ENCODE measurements around the gene DPP7.
A peak's percentile ranks its signal among the peaks of the same experiment; 100 is the strongest.

The DPP7 gene

GRCh38 chr9:137156567-137157375 is 42.2 kb upstream of the DPP7 start:
- H3K27me3 Mint-ChIP-seq (ENCODE audit: low read depth, poor library complexity): peaks cover 75% of the 10 kb centered on the region
- no peak overlapping the region for H3K27ac Mint-ChIP-seq
- peaks cover 6% of the 10 kb centered on the region for H3K9me3 Mint-ChIP-seq
- H3K36me3 Mint-ChIP-seq (ENCODE audit: low read depth): no peaks in the 10 kb centered on the region
- TF ChIP-seq, protein P1, sequence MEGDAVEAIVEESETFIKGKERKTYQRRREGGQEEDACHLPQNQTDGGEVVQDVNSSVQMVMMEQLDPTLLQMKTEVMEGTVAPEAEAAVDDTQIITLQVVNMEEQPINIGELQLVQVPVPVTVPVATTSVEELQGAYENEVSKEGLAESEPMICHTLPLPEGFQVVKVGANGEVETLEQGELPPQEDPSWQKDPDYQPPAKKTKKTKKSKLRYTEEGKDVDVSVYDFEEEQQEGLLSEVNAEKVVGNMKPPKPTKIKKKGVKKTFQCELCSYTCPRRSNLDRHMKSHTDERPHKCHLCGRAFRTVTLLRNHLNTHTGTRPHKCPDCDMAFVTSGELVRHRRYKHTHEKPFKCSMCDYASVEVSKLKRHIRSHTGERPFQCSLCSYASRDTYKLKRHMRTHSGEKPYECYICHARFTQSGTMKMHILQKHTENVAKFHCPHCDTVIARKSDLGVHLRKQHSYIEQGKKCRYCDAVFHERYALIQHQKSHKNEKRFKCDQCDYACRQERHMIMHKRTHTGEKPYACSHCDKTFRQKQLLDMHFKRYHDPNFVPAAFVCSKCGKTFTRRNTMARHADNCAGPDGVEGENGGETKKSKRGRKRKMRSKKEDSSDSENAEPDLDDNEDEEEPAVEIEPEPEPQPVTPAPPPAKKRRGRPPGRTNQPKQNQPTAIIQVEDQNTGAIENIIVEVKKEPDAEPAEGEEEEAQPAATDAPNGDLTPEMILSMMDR (IDR thresholded peaks at IDR 0.05): no peak
- no peak overlapping the region for H3K4me3 Mint-ChIP-seq
- DNase-seq: peak; percentile 67
- H3K4me1 Mint-ChIP-seq: no peaks in the 10 kb centered on the region

DNA sequence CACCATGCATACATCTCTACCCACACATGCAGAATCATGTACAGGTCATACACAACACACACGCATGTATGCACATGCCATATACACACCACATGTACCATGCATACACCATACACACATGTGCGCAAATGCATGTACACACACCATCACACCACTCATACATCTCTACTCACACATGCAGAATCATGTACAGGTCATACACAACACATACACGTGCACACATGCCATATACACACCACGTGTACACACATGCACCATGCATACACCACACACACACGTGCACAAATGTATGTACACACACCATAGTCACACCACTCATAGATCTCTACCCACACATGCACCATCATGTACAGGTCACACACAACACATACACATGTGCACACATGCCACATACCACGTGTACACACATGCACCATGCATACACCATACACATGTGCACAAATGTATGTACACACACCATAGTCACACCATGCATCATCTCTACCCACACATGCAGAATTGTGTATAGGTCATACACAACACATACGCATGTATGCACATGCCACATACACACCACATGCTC is 38.4 kb upstream of the DPP7 start:
- no peak overlapping the region for H3K4me3 Mint-ChIP-seq
- no peak overlapping the region for H3K27ac Mint-ChIP-seq
- H3K9me3 Mint-ChIP-seq: peaks cover 18% of the 10 kb centered on the region

DNA sequence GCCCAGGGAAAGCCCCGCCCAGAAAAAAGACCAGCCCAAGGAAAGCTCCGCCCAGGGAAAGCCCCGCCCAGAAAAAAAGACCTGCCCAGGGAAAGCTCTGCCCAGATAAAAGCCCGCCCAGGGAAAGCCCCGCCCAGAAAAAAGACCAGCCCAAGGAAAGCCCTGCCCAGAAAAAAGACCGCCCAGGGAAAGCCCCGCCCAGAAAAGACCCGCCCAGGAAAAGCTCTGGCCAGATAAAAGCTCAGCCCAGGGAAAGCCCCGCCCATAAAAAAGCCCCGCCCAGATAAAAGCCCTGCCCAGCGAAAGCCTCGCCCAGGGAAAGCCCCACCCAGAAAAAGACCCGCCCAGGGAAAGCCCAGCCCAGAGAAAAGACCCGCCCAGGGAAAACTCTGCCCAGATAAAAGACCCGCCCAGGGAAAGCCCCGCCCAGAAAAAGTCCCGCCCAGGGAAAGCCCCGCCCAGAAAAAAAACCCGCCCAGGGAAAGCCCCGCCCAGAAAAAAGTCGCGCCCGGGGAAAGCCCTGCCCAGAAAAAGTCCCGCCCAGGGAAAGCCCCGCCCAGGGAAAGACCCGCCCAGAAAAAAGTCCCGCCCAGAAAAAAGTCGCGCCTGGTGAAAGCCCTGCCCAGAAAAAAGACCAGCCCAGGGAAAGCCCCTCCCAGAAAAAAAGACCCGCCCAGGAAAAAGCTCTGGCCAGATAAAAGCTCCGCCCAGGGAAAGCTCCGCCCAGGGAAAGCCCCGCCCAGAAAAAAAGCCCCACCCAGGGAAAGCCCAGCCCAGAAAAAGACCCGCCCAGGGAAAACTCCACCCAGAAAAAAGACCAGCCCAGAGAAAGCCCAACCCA is 36.3 kb upstream of the DPP7 start:
- peak; percentile 50 for DNase-seq
- H3K4me3 Mint-ChIP-seq: no peak overlapping the region
- TF ChIP-seq, protein P1 (IDR thresholded peaks at IDR 0.05): no peak
- H3K36me3 Mint-ChIP-seq (ENCODE audit: low read depth): no peaks in the 10 kb centered on the region
- H3K9me3 Mint-ChIP-seq: peaks cover 18% of the 10 kb centered on the region
- H3K4me1 Mint-ChIP-seq: no peaks in the 10 kb centered on the region
- H3K27ac Mint-ChIP-seq: no peak overlapping the region
- peaks cover 57% of the 10 kb centered on the region for H3K27me3 Mint-ChIP-seq (ENCODE audit: low read depth, poor library complexity)

More for the DNA sequence above, 38.4 kb upstream of the DPP7 start:
- Mint-ChIP-seq H3K4me1 (no peaks in the 10 kb centered on the region), H3K27me3 (ENCODE audit: low read depth, poor library complexity) (peaks cover 62% of the 10 kb centered on the region), H3K36me3 (ENCODE audit: low read depth) (no peaks in the 10 kb centered on the region)
- TF ChIP-seq, protein P1 (IDR thresholded peaks at IDR 0.05): no peak
- no peak for DNase-seq

- Mint-ChIP-seq H3K36me3 (ENCODE audit: low read depth) (no peaks in the 10 kb centered on the region), H3K27me3 (ENCODE audit: low read depth, poor library complexity) (peaks cover 52% of the 10 kb centered on the region), H3K4me1 (no peaks in the 10 kb centered on the region), H3K9me3 (peaks cover 18% of the 10 kb centered on the region), H3K27ac (no peak overlapping the region), H3K4me3 (no peak overlapping the region)
- no peak for DNase-seq
- TF ChIP-seq, protein P1 (IDR thresholded peaks at IDR 0.05): no peak
These were observed 35.5 kb upstream of the DPP7 start for GRCh38 chr9:137149942-137150616.

- H3K4me3 Mint-ChIP-seq: no peak overlapping the region
- no peak for DNase-seq
- H3K27ac Mint-ChIP-seq: no peak overlapping the region
- H3K27me3 Mint-ChIP-seq (ENCODE audit: low read depth, poor library complexity): peaks cover 48% of the 10 kb centered on the region
- H3K36me3 Mint-ChIP-seq (ENCODE audit: low read depth): no peaks in the 10 kb centered on the region
- TF ChIP-seq, protein P1 (IDR thresholded peaks at IDR 0.05): no peak
- peaks cover 18% of the 10 kb centered on the region for H3K9me3 Mint-ChIP-seq
- H3K4me1 Mint-ChIP-seq: no peaks in the 10 kb centered on the region
These were observed 34.8 kb upstream of the DPP7 start for GRCh38 chr9:137149363-137149762.

Measured in nephron progenitor cell (in vitro differentiated cells).